Measurements from ENCODE around the gene MYH15.
A peak's percentile ranks its signal among the peaks of the same experiment; 100 is the strongest.

MYH15 gene

GRCh38 chr3:108416111-108416869, 94.1 kb downstream of the MYH15 start:
- no peak for FAIRE-seq
- no peak for DNase-seq (ENCODE audit: low spot score)

GRCh38 chr3:108415661-108416060, 94.7 kb downstream of the MYH15 start:
- no peak for DNase-seq (ENCODE audit: low spot score)

DNA sequence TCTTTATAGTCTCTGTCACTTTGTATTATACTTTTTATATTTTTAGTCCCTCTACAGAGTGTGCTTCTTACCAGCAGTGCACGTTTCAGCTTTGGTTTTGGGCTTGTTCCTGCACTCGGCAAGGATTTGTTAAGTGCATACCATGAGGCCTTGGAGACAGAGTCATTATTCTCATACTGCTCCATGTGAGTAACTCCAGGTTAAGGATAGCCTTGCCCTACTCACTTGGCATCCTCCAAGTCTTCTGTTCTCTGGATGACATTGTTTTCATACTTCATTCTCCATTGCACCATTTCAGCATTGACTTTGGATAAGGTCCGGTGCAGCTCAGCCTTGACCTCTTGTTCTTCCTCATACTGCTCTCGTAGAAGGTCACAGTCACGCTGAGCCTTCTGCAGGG, 96.4 kb downstream of the MYH15 start:
- FAIRE-seq: no peak
- DNase-seq (ENCODE audit: low spot score): no peak

More at GRCh38 chr3:108415661-108416060, 94.7 kb downstream of the MYH15 start:
- no peak for FAIRE-seq

DNA sequence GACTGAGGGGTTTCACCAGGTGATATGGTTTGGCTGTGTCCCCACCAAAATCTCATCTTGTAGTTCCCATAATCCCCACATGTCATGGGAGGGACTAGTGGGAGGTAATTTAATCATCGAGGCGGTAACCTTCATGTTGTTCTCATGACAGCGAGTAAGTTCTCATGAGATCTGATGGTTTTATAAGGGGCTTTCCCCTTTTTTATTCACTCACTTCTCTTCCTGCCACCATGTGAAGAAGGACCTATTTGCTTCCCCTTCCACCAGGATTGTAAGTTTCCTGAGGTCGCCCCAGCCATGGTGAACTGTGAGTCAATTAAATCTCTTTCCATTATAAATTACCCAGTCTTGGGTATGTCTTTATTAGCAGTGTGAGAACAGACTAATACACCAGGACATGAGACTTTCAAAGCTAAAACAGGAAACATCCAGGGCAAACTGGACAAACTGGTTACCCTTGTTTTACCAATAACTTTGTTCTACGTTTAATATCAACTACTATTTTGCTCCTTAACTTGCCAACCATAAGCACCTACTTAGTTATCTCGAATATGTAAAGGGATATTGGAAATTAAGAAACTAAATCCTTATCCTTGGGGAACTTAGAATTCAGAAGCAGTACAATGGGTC, 98.2 kb downstream of the MYH15 start:
- no peak for DNase-seq (ENCODE audit: low spot score)
- no peak for FAIRE-seq

- DNase-seq (ENCODE audit: low spot score) (no peak), FAIRE-seq (no peak)
These were observed 99.8 kb downstream of the MYH15 start for GRCh38 chr3:108410531-108410984.

DNA sequence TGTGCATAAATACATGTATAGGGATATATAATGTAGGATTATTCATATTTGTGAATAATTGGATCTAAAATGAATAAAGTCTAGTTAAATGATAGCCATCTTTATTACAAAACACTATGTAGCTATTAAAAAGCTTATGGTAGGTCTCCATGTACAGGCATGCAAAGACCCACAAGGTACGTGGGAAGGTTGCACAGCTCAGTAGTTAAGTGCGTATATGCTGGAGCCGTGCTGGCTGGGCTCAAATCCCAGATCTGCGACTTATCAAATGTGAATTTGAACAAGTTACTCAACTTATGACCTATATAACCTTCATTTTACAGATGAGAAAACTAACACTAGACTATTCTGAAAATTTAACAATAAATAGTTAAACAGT, 100.6 kb downstream of the MYH15 start:
- no peak for FAIRE-seq
- DNase-seq (ENCODE audit: low spot score): no peak

- FAIRE-seq (no peak), DNase-seq (ENCODE audit: low spot score) (no peak)
These were observed 101.3 kb downstream of the MYH15 start for GRCh38 chr3:108408883-108409799.

GRCh38 chr3:108407886-108408285, 102.5 kb downstream of the MYH15 start:
- FAIRE-seq (no peak), DNase-seq (ENCODE audit: low spot score) (no peak)

DNA sequence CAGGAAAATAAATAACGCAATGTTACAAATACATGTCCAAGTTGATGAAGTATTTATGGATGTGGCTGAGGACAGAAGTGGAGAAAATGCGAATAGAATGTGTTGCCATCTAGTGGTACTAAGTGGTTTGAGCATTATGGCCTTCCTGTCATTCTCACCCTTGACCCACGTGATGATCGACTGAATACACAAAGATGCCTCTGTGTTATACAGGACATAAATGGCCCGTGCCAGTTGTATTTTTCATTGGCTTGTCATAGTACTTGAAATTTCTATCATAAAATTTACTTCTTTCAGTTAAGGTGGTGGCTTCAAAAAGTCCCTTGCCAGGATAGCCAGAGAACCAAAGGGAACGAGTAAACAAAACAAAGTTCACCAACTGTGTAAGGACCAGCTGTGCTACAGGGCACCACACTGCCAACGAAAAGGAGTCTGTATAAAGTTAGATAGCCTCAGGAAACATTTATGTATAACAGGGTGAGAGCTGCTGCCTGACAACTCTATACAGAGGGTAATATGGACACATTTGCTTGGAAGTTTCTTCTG, 103.7 kb downstream of the MYH15 start:
- DNase-seq (ENCODE audit: low spot score) (peak; percentile 61), FAIRE-seq (peak; percentile 92)

GRCh38 chr3:108406063-108406660, 104.2 kb downstream of the MYH15 start:
- DNase-seq (ENCODE audit: low spot score) (no peak), FAIRE-seq (no peak)

GRCh38 chr3:108404368-108404767, 106.0 kb downstream of the MYH15 start:
- DNase-seq (ENCODE audit: low spot score) (no peak), FAIRE-seq (no peak)

GRCh38 chr3:108403686-108404345, 106.6 kb downstream of the MYH15 start:
- no peak for DNase-seq (ENCODE audit: low spot score)
- no peak for FAIRE-seq

DNA sequence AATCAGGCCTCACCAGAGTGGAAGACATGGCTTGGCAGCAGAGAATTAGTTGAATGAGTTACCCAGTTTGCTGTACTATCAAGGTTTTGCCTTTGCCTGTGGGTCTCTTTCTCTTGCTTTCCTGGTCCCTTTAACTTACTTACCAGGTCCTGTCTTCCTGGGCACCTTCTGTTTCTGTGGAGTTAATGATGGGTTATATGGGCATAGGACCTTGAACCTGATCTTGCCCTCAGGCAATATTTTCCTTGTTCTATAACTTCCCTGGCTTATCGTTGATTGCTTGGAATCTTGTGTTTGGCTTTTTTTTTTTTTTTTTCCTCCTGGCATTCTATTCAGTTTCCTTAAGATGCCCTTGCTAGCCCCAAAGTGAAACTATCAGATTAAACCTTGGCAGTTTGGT, 107.2 kb downstream of the MYH15 start:
- FAIRE-seq (no peak), DNase-seq (ENCODE audit: low spot score) (no peak)

DNA sequence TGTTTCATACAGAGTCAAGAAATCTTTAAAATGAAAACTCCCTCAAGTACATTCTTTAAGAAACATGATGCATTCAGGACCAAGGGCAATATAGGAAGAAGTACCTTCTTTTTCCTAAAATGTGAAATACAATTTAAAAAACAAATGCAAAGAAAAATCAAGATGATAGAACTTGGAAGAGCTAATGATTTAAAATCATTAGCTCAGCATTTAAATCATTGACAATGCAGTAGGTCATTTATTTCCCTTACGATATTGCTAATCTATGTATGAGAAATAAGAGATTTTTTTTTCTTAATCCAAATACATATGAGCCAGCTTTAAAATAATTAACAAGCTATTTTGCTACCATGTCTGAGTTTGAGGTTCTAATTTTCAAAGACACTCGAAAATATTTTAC, 108.6 kb downstream of the MYH15 start:
- no peak for DNase-seq (ENCODE audit: low spot score)
- FAIRE-seq: no peak

- DNase-seq (ENCODE audit: low spot score) (no peak), FAIRE-seq (no peak)
These were observed 111.9 kb downstream of the MYH15 start for GRCh38 chr3:108398510-108398909.

- FAIRE-seq (no peak), DNase-seq (ENCODE audit: low spot score) (no peak)
These were observed 114.1 kb downstream of the MYH15 start for GRCh38 chr3:108396336-108396735.

DNA sequence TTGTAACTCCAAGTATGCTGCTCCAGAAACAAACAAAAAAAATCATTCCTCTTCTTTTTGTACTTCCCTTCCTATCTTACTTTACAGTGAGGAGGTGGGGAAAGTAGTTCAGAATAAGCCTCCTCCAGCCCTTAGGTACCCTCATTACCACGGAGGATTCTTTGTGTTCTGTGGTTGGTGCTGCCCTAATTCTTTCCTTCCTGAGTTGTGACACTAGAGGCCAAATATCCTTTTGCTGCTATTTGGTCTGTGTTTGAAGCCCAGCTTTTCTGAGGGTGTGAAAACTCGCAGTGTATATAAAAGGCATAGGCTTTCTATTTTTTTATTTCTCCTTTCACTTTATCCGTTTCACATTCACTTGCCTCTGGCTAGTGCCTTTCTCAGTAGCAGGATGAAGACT, 115.8 kb downstream of the MYH15 start:
- FAIRE-seq (no peak), DNase-seq (ENCODE audit: low spot score) (no peak)

DNA sequence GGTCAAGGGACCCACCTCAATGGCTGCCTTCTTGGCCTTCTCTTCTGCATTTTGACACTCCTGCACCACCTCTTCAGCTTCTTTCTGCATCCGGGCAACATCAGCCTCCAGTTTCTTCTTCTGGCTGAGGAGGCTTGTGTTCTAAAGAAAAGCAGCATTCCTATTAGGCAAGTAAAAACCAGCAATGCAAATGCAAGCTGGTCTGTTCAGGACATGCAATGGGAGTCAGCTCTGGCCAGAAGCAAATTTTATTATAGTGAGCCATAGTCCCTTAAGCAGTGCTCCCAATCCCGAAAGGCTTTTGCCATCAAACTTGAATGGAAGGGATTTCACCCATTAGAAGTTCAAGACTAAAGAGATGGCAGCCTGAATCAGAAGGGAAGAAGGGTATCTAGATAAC, 116.4 kb downstream of the MYH15 start:
- FAIRE-seq (no peak), DNase-seq (ENCODE audit: low spot score) (no peak)

DNA sequence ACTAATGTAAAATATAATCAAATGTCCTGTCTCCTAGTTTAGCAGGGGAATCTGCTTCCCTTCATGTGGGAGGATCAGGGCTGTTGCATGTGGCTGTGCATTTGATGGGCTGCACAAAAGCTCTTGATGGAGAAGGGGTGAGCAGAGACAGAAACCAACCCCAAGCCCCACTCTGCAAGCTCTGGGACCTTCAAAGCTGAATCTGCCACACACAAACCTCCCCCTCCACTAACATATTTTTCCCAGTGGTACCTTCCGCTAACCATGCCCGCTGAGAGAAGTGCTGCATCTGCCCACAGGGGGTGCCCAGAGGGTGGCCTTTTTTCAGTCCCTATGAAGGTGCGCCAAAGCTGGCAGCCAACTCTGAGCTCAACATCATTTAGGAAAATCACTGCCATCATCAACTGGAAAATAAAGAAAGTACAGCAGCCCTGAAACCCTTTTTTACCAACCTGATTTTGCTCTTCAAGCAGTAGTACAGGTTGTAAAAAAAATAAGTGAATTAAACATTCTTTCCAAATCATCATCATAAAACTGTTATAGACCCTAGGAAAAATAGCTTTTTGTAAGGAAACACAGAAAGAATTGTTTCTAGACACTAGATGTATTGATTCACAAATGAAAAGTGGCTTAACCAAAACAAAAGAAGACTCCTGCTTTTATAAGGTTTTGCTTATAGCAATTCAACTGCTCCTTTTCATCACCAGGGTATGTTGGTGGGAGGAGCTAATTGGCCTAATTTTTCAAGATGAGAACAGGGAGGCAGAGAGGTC, 117.1 kb downstream of the MYH15 start:
- FAIRE-seq (no peak), DNase-seq (ENCODE audit: low spot score) (no peak)

All from urothelium cell line (cell line).